Measurements from ENCODE around the gene CUX1. TPM values are rescaled to one million over a fixed set of nuclear protein-coding genes. Genes with fewer than 3 reads are reported as not detected.

CUX1 gene
- total RNA-seq, 2 experiments from 2014 or later, result 20.2 to 20.4 TPM

- CTCF ChIA-PET, result no interaction called here
- Mint-ChIP-seq H3K27me3 (no peaks in the 10 kb centered on the region), H3K4me3 (no peak overlapping the region), H3K36me3 (ENCODE audit: low read depth) (no peaks in the 10 kb centered on the region), H3K9me3 (no peaks in the 10 kb centered on the region), H3K27ac (no peak overlapping the region), H3K4me1 (ENCODE audit: low read depth) (peaks cover 6% of the 10 kb centered on the region)
- no peak for DNase-seq
- POLR2A ChIA-PET, result no interaction called here
- no peak for ATAC-seq
- intact Hi-C loops (cut with micrococcal nuclease), result no loop called here
- no peak for TF ChIP-seq CTCF (IDR thresholded peaks at IDR 0.05)
These were observed 126.6 kb downstream of the CUX1 start for GRCh38 chr7:101943889-101944600.

- intact Hi-C loops (cut with micrococcal nuclease), result no loop called here
- ChIA-PET POLR2A (no interaction called here), CTCF (no interaction called here)
- Mint-ChIP-seq H3K27me3 (no peaks in the 10 kb centered on the region), H3K27ac (no peak overlapping the region), H3K4me3 (no peak overlapping the region), H3K4me1 (ENCODE audit: low read depth) (peaks cover 6% of the 10 kb centered on the region), H3K9me3 (no peaks in the 10 kb centered on the region), H3K36me3 (ENCODE audit: low read depth) (no peaks in the 10 kb centered on the region)
- ATAC-seq, result no peak
- no peak for TF ChIP-seq CTCF (IDR thresholded peaks at IDR 0.05)
- no peak for DNase-seq
These were observed 127.2 kb downstream of the CUX1 start for GRCh38 chr7:101944611-101945010.

- ChIA-PET CTCF (no interaction called here), POLR2A (no interaction called here)
- intact Hi-C loops (cut with micrococcal nuclease), result no loop called here
- no peaks in the 10 kb centered on the region for H3K9me3 Mint-ChIP-seq
- TF ChIP-seq CTCF (IDR thresholded peaks at IDR 0.05), result no peak
- DNase-seq, result no peak
- ATAC-seq, result no peak
- H3K27me3 Mint-ChIP-seq, result no peaks in the 10 kb centered on the region
- no peak overlapping the region for H3K27ac Mint-ChIP-seq
- H3K36me3 Mint-ChIP-seq (ENCODE audit: low read depth), result no peaks in the 10 kb centered on the region
- H3K4me3 Mint-ChIP-seq, result no peak overlapping the region
- H3K4me1 Mint-ChIP-seq (ENCODE audit: low read depth), result peaks cover 6% of the 10 kb centered on the region
These were observed 127.8 kb downstream of the CUX1 start for GRCh38 chr7:101945034-101945758.

- POLR2A ChIA-PET, result no interaction called here
- H3K4me3 Mint-ChIP-seq, result no peak overlapping the region
- H3K36me3 Mint-ChIP-seq (ENCODE audit: low read depth), result peaks cover 2% of the 10 kb centered on the region
- ATAC-seq (no peak), DNase-seq (no peak)
- H3K27ac Mint-ChIP-seq, result no peak overlapping the region
- H3K9me3 Mint-ChIP-seq, result no peaks in the 10 kb centered on the region
- no peaks in the 10 kb centered on the region for H3K27me3 Mint-ChIP-seq
- H3K4me1 Mint-ChIP-seq (ENCODE audit: low read depth), result peaks cover 7% of the 10 kb centered on the region
- CTCF ChIA-PET, result no interaction called here
- no peak for TF ChIP-seq CTCF (IDR thresholded peaks at IDR 0.05)
- intact Hi-C loops (cut with micrococcal nuclease), result no loop called here
These were observed 130.5 kb downstream of the CUX1 start for GRCh38 chr7:101947899-101948298.

GRCh38 chr7:101948650-101949049, 131.2 kb downstream of the CUX1 start:
- Mint-ChIP-seq H3K36me3 (ENCODE audit: low read depth) (peaks cover 6% of the 10 kb centered on the region), H3K27me3 (no peaks in the 10 kb centered on the region), H3K27ac (no peak overlapping the region), H3K4me1 (ENCODE audit: low read depth) (peaks cover 13% of the 10 kb centered on the region), H3K4me3 (no peak overlapping the region), H3K9me3 (no peaks in the 10 kb centered on the region)
- ATAC-seq, result no peak
- intact Hi-C loops (cut with micrococcal nuclease), result no loop called here
- ChIA-PET POLR2A (interaction anchor here (0.6 kb wide), 1 partner anchor 183 kb away, joined by 3 read pairs; no protein-coding TSS in a partner anchor), CTCF (no interaction called here)
- no peak for TF ChIP-seq CTCF (IDR thresholded peaks at IDR 0.05)
- DNase-seq, result no peak

Measured in activated CD8-positive, alpha-beta T cell treated with anti-CD3 and anti-CD28 coated beads for 36 hours (primary cell).